GM18870 (cell line): ENCODE data around the gene MPPED2.
A peak's percentile ranks its signal among the peaks of the same experiment; 100 is the strongest.

ENCODE experiments used
- ATAC-seq: cut with Tn5 transposase; IDR thresholded peaks from one replicate; pipeline ENCODE4 v1.9.1; 2021; ENCODE audit warnings: moderate library complexity; ENCODE audit not compliant: unreplicated experiment

MPPED2 gene, protein sequence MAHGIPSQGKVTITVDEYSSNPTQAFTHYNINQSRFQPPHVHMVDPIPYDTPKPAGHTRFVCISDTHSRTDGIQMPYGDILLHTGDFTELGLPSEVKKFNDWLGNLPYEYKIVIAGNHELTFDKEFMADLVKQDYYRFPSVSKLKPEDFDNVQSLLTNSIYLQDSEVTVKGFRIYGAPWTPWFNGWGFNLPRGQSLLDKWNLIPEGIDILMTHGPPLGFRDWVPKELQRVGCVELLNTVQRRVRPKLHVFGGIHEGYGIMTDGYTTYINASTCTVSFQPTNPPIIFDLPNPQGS

DNA sequence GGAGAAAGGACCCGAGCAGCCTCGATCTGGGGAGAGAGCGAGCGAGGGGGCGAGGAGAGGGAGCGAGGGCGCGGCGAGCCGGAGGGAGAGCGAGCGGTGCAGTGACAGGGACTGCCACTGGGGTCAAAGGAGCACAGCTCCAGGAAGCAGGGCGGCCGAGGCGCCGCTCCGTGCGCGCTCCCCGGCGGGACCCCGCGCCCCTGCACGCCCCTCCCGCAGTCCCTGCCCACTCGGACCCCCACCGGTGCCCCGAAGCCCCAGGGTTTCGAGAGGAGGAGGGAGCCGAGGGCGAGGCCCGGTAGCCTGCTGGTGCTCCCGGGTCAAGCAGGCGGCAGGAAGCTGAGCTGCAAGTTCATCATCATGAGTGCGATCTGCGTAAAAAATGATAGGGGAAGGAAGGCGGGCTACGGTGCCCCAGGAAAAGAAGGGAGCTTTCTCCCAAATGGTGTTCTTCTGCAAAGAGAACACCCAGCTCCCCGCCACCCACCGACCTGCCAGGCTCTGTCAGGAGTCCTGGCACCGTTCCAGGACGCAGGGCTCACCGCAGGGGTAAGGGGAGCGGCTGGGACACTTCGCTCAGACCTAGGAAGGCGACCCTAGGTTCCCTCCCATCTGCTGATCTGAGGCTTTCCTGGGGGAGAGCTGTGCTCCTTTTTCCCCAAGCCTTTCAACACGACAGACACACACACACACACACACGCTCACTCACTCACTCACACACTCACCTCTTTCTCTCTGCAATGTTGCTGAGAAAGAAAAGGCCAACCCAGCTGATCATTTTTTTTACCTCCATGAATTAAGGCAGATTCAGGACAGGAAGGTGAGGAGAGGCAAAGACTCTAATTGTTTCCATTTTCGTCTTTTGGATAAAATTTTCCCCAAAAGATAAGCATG lies at the start of gene MPPED2:
Gene MPPED2, minus strand, starts transcription at position 103 of the 894 bp plus-strand sequence. CDS start 5,980 bp downstream, outside the sequence.
- peak; percentile 58 for ATAC-seq

GRCh38 chr11:30635401-30635989 lies 49.3 kb upstream of the MPPED2 start:
- no peak for ATAC-seq

DNA sequence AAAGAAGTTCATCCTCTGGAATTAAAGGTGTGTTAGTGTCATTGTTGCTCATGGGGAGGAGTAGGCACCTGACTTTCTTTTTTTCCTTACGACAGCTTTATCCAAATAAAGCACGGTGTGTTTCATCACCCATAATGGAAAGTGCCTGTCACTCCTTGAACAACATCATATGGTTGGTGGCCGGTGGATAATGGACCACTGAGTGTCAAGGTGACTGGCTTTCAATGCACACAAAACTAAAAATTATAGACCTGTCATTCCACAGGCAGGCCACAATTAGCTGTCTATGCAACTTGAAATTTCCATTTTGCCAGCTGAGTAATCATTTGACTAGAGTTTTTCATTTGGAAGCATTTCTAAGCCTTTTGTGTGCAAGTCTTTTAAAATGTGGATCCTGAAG lies 45.0 kb upstream of the MPPED2 start:
- no peak for ATAC-seq

GRCh38 chr11:30619767-30620166 lies 33.6 kb upstream of the MPPED2 start:
- ATAC-seq: no peak

DNA sequence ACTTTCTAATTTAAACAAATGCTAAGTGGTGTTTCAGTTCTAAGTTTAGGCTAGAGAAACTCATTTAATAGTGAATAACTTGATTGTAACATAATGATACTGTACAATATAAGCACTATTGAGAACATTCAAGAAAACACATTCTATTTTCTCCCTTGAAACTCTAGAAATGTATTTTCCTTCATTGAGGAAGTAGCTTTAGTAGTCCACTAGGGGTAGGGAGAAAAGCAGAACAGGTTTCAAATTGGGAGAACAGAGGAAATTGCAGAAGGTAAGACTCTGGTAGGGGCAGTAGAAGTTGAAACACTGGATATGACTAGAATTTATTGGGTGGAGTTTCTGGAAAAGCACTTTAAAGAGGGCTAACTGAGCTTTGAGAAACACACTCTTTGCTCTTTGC lies 31.6 kb upstream of the MPPED2 start:
- no peak for ATAC-seq

- no peak for ATAC-seq
Observed at GRCh38 chr11:30610628-30611027, 24.5 kb upstream of the MPPED2 start.

DNA sequence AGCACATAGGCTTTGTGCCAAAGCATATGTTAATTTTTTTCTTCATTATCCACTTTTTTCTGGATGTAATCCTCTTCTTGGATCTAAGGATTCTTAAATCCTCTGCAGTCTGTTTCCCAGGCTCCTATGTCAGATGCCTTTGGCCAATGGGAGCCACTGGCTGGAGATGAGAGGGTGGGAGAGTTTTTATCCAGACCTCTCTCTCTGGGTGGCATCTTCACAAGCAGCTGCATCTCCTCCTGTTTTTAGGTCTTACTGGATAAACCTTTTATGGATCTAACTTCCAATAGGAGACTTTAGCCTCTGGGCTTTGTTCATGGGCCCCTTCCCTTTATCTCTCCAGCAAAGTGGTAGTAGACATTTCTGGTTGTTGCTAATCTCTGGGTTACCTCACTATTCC lies 22.4 kb upstream of the MPPED2 start:
- ATAC-seq: no peak

- ATAC-seq: peak; percentile 84
Observed at GRCh38 chr11:30605036-30605605, 19.0 kb upstream of the MPPED2 start.

- no peak for ATAC-seq
Observed at GRCh38 chr11:30603357-30603756, 17.2 kb upstream of the MPPED2 start.

GRCh38 chr11:30596832-30597231 lies 10.7 kb upstream of the MPPED2 start:
- ATAC-seq: no peak

GRCh38 chr11:30595934-30596333 lies 9.8 kb upstream of the MPPED2 start:
- ATAC-seq: no peak

DNA sequence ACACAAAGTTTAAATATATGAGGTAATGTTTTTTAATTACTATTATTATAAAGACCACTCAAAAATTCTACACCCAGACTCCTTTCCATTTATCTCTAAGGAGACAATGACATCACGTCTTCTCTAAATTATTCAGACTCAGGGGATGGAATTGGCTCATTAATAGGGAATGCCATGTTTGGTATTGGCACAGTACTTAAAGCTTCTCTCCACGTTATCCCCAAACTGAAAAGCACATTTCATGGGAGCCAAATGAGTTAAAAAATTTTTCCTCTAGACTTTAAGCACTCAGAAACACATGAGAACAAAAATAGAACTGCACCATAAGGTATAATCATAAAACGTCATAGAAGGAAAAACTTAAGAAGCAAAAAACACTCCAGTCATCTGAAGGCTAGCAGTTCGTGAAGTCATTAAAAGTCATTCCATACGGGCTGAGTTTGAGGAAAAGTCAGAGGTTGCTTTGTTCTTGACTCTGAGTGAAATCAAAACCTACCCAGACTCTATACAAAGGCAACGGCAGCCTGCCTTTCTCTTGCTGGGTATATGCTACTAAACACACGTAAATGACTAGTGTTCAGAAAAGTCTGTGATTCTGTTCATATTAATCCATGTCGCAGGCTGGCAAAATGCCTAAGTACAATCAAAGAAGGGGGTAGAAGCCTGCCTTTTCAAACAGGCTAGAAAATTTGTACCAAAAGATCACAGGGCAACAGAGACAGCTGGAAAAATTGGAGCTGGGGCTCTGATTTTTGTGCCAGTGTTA lies 8.7 kb upstream of the MPPED2 start:
- no peak for ATAC-seq

DNA sequence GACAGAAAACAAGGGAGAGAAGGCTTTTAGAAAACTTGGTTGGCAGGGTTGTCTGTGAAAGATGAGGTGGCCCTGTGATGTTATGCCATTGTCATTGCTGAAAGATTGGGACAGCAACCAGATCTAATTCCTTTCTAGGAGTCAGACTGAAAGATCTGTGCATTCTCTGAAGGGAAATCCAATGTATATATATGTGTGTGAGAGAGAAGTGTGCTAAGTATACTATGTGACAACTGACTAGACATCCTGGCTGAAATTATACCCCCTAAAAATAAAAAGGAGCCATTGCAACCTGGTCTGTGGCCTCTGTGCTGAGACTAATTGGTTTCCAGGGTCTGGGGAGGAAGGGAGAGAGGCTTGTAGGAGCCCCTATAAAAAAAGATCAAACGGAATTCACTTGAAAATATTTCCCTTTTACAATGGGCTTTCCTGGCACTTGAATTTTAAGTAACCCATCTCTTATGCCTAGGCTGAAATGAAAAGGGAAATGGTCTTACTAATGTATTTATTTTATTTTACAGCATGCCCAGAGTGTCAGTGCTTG lies 1.2 kb upstream of the MPPED2 start:
- ATAC-seq: no peak

DNA sequence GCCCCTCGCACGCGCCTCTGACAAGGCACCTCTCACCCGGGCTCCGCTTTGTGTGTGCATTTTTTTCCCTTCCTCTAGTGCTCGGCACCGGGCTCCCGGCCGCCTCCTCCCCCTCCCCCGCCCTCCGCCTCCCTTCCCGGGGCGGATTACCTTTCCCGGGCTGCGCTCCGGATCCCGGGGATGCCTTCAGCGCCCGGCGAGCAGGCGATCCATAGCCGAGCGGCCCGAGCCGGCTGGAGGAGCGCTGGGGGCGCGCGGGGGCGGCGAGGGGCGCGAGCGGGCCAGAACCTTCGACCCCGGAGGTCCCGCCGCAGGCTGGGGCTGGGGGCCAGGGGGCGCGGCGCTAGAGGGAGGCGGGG lies 282 bp downstream of the MPPED2 start:
- ATAC-seq: no peak

DNA sequence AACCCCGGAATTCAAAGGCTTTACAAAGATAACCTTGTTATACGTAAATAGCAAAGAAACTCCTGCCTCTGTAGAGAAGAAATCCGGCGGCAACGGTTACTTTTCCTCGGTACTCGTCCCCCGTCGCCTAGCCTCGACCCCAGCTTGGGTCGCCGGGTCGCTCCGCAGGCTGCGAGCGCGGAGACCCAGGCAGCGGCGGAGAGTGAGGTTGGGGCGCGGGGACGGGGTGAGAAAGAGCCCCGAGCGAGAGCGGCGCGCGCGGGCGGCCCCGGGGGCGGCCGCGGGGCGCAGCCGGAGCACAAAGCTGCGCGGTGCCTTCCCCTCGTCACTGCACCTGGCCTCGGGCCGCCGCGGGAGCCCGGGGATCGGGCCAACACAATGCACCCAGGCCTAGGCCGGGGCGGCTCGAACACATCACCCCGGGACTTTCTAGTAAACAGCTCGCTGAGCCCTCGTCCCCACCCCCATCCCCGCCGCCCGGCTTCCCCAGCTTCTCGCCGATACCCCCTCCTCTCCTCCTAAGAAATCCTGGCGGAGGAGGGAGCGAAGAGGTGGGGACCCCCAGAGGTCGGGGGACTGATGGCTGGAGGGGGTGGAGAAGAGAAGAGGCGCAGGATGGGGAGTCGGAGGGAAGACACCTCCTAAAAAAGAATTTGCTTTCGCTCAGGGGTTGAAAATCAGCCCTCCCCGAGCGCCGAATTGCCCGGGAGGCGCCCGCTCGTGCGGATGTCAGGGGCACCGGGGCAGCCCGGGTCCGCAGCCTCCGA lies 845 bp downstream of the MPPED2 start:
- ATAC-seq: no peak

DNA sequence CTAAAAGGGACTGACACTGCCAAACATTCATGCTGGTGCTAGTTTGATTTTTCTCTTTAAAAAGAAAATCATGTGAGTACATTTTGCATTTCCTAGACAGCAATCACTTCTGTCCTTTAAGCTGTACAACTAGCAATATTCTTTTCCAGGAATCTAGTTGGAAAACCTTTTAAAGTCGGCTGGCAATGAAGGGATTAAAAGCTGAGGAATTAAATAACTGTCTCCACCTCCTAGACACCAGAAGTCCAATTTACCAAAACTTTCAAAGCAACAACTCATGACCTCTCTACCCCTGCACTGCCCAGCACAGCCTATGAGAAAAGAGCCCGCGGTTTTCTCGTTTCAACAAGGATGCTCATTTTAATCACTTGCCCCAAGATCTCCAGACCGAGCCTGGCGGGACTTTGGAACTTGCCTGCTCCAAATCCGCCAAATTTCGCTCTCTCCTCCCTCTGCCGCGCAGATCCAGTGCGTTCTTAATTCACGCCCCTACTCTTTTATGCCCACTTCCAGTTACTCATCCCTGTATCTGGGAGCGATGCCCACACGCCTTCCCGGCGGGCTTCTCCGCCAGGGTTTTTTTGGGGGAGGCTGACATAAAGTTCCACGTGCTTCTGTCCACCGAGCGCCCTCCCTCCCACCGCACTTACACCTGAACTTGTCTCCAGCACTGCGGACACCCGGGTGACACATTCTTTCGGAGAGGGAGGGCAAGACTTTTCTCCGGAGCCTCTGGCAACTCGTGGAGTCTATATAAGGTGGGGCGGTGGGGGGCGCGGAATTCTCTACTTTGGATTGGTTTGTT lies 2.5 kb downstream of the MPPED2 start:
- ATAC-seq: no peak

GRCh38 chr11:30582726-30583125 lies 3.4 kb downstream of the MPPED2 start:
- no peak for ATAC-seq

DNA sequence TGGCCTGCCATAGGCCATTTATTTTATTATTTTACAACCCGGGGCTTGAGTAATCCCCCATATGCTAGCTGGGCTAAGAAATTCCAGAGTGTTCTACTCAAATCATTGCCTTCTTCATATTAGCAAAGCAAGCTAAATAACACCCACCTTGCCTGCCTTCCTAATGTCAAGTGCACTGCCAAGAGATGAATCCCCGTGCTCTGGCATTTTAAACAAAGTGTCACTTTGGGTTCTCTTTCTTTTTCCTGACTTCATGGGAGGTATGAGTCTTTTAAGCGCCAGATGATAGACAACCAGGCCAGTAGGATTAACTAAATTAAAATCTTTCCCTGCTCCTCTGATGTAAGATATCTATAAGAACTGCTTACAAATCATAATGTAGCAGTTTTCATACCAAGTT lies 4.5 kb downstream of the MPPED2 start:
- ATAC-seq: no peak

DNA sequence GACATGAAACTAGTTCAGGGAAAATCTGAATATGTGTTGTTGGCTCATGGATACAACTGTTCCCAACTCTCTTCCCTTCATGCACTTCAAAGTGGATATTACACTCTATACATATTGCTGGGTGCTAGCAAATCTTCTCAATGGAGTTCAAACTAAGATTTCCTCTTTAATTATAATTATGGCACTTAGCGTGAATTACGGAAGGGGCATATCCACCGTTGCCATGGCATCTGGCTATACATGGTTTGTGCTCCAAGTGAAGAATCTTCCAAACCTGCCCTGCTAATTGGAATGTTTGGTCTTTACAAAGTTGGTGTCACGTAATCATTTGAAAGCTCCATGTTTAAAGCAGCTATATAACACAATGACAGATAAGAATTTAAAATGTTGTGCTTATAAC lies 5.6 kb downstream of the MPPED2 start:
- ATAC-seq: no peak
